T-helper 1 cell treated with Interleukin-12 subunit alpha and Interleukin-12 subunit beta and Interleukin-4 antibody, amounts not matched to agents 30 ng/mL and 1 ng/mL, for 36 hours (primary cell): ENCODE measurements around the gene APBB1. TPM values are rescaled to one million over a fixed set of nuclear protein-coding genes. Genes with fewer than 3 reads are reported as not detected.

Source experiments
- intact Hi-C: fragments of 100-400 bp; cut with micrococcal nuclease; formaldehyde crosslinking; loops from one replicate; pipeline ENCODE4 v1.15.1; 2024
- total RNA-seq: library from RNA; stranded (reverse); gene quantifications from 2 replicates; pipeline ENCODE4 v1.2.3, GENCODE V29; 2022

APBB1 gene
- 45.5 and 46.9 TPM in 2 replicates for total RNA-seq

GRCh38 chr11:6419009-6419631, at the start of gene APBB1:
TSS of gene APBB1 (minus strand) at chr11:6419094. CDS start at chr11:6411347, 7,747 bp downstream.
- intact Hi-C loops = loop anchor here (1.0 kb wide), 8 partner anchors 17 to 208 kb away; partner anchors contain the start of genes ARFIP2, FHIP1B, SMPD1 and TIMM10B

- intact Hi-C loops = no loop called here
These were observed 40.2 kb upstream of the APBB1 start for GRCh38 chr11:6459099-6459450.

GRCh38 chr11:6458352-6459098, 39.6 kb upstream of the APBB1 start:
- intact Hi-C loops = no loop called here

GRCh38 chr11:6457581-6458320, 38.9 kb upstream of the APBB1 start:
- intact Hi-C loops = no loop called here

- intact Hi-C loops = no loop called here
These were observed 37.6 kb upstream of the APBB1 start for GRCh38 chr11:6456361-6457073.

GRCh38 chr11:6455070-6455469, 36.2 kb upstream of the APBB1 start:
- intact Hi-C loops = no loop called here

- intact Hi-C loops = no loop called here
These were observed 34.3 kb upstream of the APBB1 start for GRCh38 chr11:6453152-6453551.

GRCh38 chr11:6452219-6452618, 33.3 kb upstream of the APBB1 start:
- intact Hi-C loops = no loop called here

- intact Hi-C loops = no loop called here
These were observed 29.7 kb upstream of the APBB1 start for GRCh38 chr11:6448574-6448973.

GRCh38 chr11:6443269-6444003, 24.5 kb upstream of the APBB1 start:
- intact Hi-C loops = loop anchor here (1.0 to 2.0 kb wide), 6 partner anchors 24 to 64 kb away; partner anchors contain the start of genes APBB1, ARFIP2, SMPD1 and TIMM10B

GRCh38 chr11:6442441-6442840, 23.5 kb upstream of the APBB1 start:
- intact Hi-C loops = loop anchor here (2.0 kb wide), 1 partner anchor 38 kb away; the partner anchor contains the start of genes ARFIP2 and TIMM10B

- intact Hi-C loops = no loop called here
These were observed 22.0 kb upstream of the APBB1 start, which contains the start of gene HPX for GRCh38 chr11:6440906-6441358. TSS of gene HPX (minus strand) at chr11:6440987. CDS start at chr11:6440963, 24 bp downstream.

GRCh38 chr11:6438979-6439571, 20.2 kb upstream of the APBB1 start:
- intact Hi-C loops = loop anchor here (1.0 to 2.0 kb wide), 4 partner anchors 20 to 316 kb away; partner anchors contain the start of gene APBB1

- intact Hi-C loops = loop anchor here (1.0 to 2.0 kb wide), 3 partner anchors 19 to 317 kb away; partner anchors contain the start of gene APBB1
These were observed 19.1 kb upstream of the APBB1 start for GRCh38 chr11:6437993-6438392.

- intact Hi-C loops = no loop called here
These were observed 18.5 kb upstream of the APBB1 start for GRCh38 chr11:6437423-6437822.

GRCh38 chr11:6433998-6434660, 15.2 kb upstream of the APBB1 start:
- intact Hi-C loops = no loop called here

GRCh38 chr11:6431861-6432260, 13.0 kb upstream of the APBB1 start:
- intact Hi-C loops = no loop called here

GRCh38 chr11:6427516-6427915, 8.6 kb upstream of the APBB1 start:
- intact Hi-C loops = no loop called here

GRCh38 chr11:6420677-6421076, 1.8 kb upstream of the APBB1 start:
- intact Hi-C loops = no loop called here
